Ovary (tissue), 9 donors: Measurements from ENCODE around the gene CNTN5. TPM values are rescaled to one million over a fixed set of nuclear protein-coding genes. Genes with fewer than 3 reads are reported as not detected.
"Not testable (repeated sequence)": the region's sequence is repeated elsewhere in the genome, so short reads cannot be mapped to it uniquely, and the experiment has no call there.

Experiments
- DNase-seq, 5 donors: peaks; one replicate each; pipeline ENCODE4 v3.0.0-alpha.2; 2019 to 2020
- H3K27ac ChIP-seq, 2 donors: fragments of 200-600 bp; one replicate each; pipeline versions ENCODE4 v1.5.1 to v1.8.0; 2019 to 2022
- H3K27me3 ChIP-seq: fragments of 200-600 bp; one replicate; pipeline ENCODE4 v1.8.0; 2022
- H3K36me3 ChIP-seq: fragments of 200-600 bp; sonication (generic); one replicate; pipeline ENCODE4 v1.5.1; 2019
- H3K4me1 ChIP-seq: one replicate; pipeline ENCODE4 v1.8.1; 2013; ENCODE audit warnings: mild to moderate bottlenecking, moderate library complexity; ENCODE audit not compliant: insufficient read depth
- H3K4me3 ChIP-seq: fragments of 200-600 bp; sonication (generic); one replicate; pipeline ENCODE4 v1.5.1; 2017
- H3K9me3 ChIP-seq, 2 donors: fragments of 200-600 bp in 1 of 2; sonication (generic) in 1 of 2; one replicate each; pipeline versions ENCODE4 v1.5.1 to v1.8.1; 2013 to 2019; ENCODE audit warnings: mild to moderate bottlenecking in 1 of 2, moderate library complexity in 1 of 2
- EP300 ChIP-seq: sonication (generic); formaldehyde crosslinking; IDR thresholded peaks from one replicate; pipeline ENCODE4 v1.6.1; 2017; ENCODE audit warnings: antibody characterized with exemption
- POLR2A ChIP-seq: fragments of 450-650 bp; IDR thresholded peaks from one replicate; pipeline ENCODE4 v1.6.1; 2017; ENCODE audit warnings: antibody characterized with exemption, mild to moderate bottlenecking, moderate library complexity
- WGBS, 3 donors: extraction: QIAGEN DNeasy Blood & Tissue Kit in 1 of 3; methylation state at CpG; one replicate each; pipeline versions ENCODE4 v1.1.5 to v1.1.7; 2013 to 2017; 5-methylcytosine and 5-hydroxymethylcytosine counted together
- intact Hi-C, 4 donors: fragments of 100-400 bp; cut with DNase I; formaldehyde crosslinking; loops; one replicate each; pipeline versions ENCODE4 v1.11.0 to v1.15.1; 2022 to 2023
- polyA plus RNA-seq, 2 donors: library from polyadenylated mRNA; stranded (reverse); fragments of 200-250 nt in 1 of 2; fragments of 350-450 nt in 1 of 2; fragmentation: Illumina TruSeq in 1 of 2; extraction: RNeasy Lipid Tissue Mini Kit (QIAGEN cat#74804) in 1 of 2; gene quantifications; one replicate each; pipeline ENCODE4 v1.2.3, GENCODE V29; 2013 to 2014
- total RNA-seq, 7 donors: library from RNA; depleted of rRNA in 2 of 7; stranded (reverse); fragments of >200 nt in 2 of 7; fragmentation: NEBNext Ultra II Directional in 3 of 7; extraction: Animal tissue kit (Norgen Biotek cat#: 25700) in 3 of 7; gene quantifications; one replicate each; pipeline versions ENCODE4 v1.1.0 to v1.2.4, GENCODE V29; 2016 to 2023
- TF ChIP-seq, protein P1 (sequence below), 3 donors: fragments of 450-650 bp in 2 of 3; fragments of 200-600 bp in 1 of 3; IDR thresholded peaks; one replicate each; pipeline versions ENCODE4 v1.5.1 to v1.8.0; 2016 to 2022; ENCODE audit warnings: antibody characterized with exemption in 3 of 3, mild to moderate bottlenecking in 1 of 3
- donor health status: DM: no; HTN: no; CAD: no; lungs with moderate emphysema.
- donor health status: DM: no; HTN: no; CAD: no.
- donor health status: Bipolar disorder and iron deficiency.
- donor health status: DM: yes; HTN: yes; CAD: no.
- donor health status: DM: no; HTN: no; CAD: no.
- donor health status: DM: yes; HTN: yes; CAD: no.

The CNTN5 gene
- total and polyA plus RNA-seq, 9 donors: 0.02 to 1.1 (median 0.15) TPM; not detected in 5

DNA sequence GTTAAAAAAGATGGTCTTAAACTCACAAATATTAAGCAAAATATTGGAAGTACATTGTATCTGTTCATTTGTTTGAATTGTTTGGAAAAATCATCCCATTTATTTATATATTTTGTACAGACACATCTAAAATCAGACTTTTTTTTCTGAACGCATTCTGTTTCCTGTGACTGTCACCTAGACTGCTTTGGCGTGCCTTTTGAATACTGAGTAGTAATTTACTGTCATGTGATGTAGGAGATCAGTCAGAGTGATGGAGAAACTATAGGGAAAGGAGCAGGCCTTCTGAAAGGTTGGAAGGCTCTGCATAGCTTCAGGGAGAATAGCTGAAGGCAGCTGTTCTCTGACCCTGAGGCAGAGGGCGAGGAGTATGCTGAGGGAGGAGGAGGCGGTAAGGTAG is 1214.3 kb downstream of the CNTN5 start:
- no peaks in the 10 kb centered on the region for H3K4me1 ChIP-seq
- 72 to 89% (median 76%) methylated on average over 4 of the region's 4 CpGs for WGBS, 3 donors
- no peak overlapping the region for H3K4me3 ChIP-seq
- DNase-seq: no peak
- H3K27ac ChIP-seq: no peak overlapping the region
- no peaks in the 10 kb centered on the region for H3K9me3 ChIP-seq
- intact Hi-C loops: no loop called here
- no peaks in the 10 kb centered on the region for H3K36me3 ChIP-seq
- H3K27me3 ChIP-seq: no peaks in the 10 kb centered on the region
- TF ChIP-seq EP300: no peak
- TF ChIP-seq POLR2A: no peak
- TF ChIP-seq, protein P1, sequence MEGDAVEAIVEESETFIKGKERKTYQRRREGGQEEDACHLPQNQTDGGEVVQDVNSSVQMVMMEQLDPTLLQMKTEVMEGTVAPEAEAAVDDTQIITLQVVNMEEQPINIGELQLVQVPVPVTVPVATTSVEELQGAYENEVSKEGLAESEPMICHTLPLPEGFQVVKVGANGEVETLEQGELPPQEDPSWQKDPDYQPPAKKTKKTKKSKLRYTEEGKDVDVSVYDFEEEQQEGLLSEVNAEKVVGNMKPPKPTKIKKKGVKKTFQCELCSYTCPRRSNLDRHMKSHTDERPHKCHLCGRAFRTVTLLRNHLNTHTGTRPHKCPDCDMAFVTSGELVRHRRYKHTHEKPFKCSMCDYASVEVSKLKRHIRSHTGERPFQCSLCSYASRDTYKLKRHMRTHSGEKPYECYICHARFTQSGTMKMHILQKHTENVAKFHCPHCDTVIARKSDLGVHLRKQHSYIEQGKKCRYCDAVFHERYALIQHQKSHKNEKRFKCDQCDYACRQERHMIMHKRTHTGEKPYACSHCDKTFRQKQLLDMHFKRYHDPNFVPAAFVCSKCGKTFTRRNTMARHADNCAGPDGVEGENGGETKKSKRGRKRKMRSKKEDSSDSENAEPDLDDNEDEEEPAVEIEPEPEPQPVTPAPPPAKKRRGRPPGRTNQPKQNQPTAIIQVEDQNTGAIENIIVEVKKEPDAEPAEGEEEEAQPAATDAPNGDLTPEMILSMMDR (IDR thresholded peaks at IDR 0.05): no peak

- Histone ChIP-seq H3K4me1 (no peaks in the 10 kb centered on the region), H3K27ac (no peak overlapping the region), H3K27me3 (no peaks in the 10 kb centered on the region), H3K4me3 (no peak overlapping the region), H3K9me3 (no peaks in the 10 kb centered on the region), H3K36me3 (no peaks in the 10 kb centered on the region)
- intact Hi-C loops: no loop called here
- TF ChIP-seq POLR2A (no peak), EP300 (no peak)
- TF ChIP-seq, protein P1 (IDR thresholded peaks at IDR 0.05): no peak
- DNase-seq: no peak
- WGBS, 3 donors: 46 to 68% (median 51%) methylated on average over 5 of the region's 5 CpGs
Observed at GRCh38 chr11:100240025-100240539, 1219.3 kb downstream of the CNTN5 start.

GRCh38 chr11:100247704-100248103 is 1227.0 kb downstream of the CNTN5 start:
- TF ChIP-seq POLR2A (no peak), EP300 (no peak)
- TF ChIP-seq, protein P1 (IDR thresholded peaks at IDR 0.05): no peak
- H3K27ac ChIP-seq: no peak overlapping the region
- H3K36me3 ChIP-seq: no peaks in the 10 kb centered on the region
- DNase-seq: no peak
- WGBS, 3 donors: 91 to 99% (median 93%) methylated on average over 1 of the region's 1 CpG
- H3K9me3 ChIP-seq: no peaks in the 10 kb centered on the region
- intact Hi-C loops: no loop called here
- H3K27me3 ChIP-seq: no peaks in the 10 kb centered on the region
- no peak overlapping the region for H3K4me3 ChIP-seq
- no peaks in the 10 kb centered on the region for H3K4me1 ChIP-seq

- H3K9me3 ChIP-seq, DNase-seq, H3K4me3 ChIP-seq, H3K36me3 ChIP-seq, H3K27ac ChIP-seq, H3K4me1 ChIP-seq, intact Hi-C loops, H3K27me3 ChIP-seq: not testable (repeated sequence)
- WGBS, 3 donors: 85 to 92% (median 89%) methylated on average over 6 of the region's 6 CpGs
Observed at GRCh38 chr11:100257238-100257803, 1236.6 kb downstream of the CNTN5 start.

- Histone ChIP-seq H3K4me1 (no peaks in the 10 kb centered on the region), H3K36me3 (no peaks in the 10 kb centered on the region), H3K4me3 (no peak overlapping the region), H3K27me3 (no peaks in the 10 kb centered on the region), H3K9me3 (no peaks in the 10 kb centered on the region), H3K27ac (no peak overlapping the region)
- DNase-seq: no peak
- intact Hi-C loops: no loop called here
- TF ChIP-seq, protein P1 (IDR thresholded peaks at IDR 0.05): no peak
- no peak for TF ChIP-seq EP300
- no peak for TF ChIP-seq POLR2A
- WGBS, 3 donors: 16 to 39% (median 34%) methylated on average over 1 of the region's 1 CpG
Observed at GRCh38 chr11:100269516-100269915, 1248.8 kb downstream of the CNTN5 start.
